Esophagus mucosa (tissue), 1 donor: ENCODE results near the gene RAB40AL. TPM values are rescaled to one million over a fixed set of nuclear protein-coding genes. Genes with fewer than 3 reads are reported as not detected.
"Not testable (repeated sequence)": the region's sequence is repeated elsewhere in the genome, so short reads cannot be mapped to it uniquely, and the experiment has no call there.

ENCODE experiments used
- ATAC-seq: fragments of 200-7000 bp; cut with Tn5 transposase; one replicate; pipeline ENCODE4 v1.9.1; 2020
- total RNA-seq: library from RNA; stranded (reverse); gene quantifications from one replicate; pipeline ENCODE4 v1.2.4, GENCODE V29; 2023
- donor health status: DM: yes; HTN: yes; CAD: no.

Gene RAB40AL
- 0.68 TPM for total RNA-seq

DNA sequence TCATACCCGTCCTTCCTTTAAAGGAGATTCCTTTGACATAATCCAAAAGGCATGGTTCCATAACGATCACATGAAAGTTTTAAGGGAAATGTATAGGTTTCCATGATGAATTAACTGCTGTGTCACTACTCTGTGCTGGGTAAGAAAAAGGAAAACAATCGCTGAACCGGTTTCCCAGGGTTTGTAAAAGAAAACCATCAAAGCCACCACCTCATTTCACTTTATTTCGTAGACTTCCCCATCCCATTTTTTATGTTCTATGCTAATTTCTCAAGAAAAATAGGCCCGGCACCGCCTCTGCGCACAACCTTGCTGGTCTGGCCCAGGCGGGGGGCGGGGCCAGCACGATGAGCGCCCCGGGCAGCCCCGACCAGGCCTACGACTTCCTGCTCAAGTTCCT is at the start of gene RAB40AL:
Gene RAB40AL (plus strand): TSS at position 301 of the 400 bp plus-strand sequence. CDS start 47 bp downstream, at position 348.
- ATAC-seq = not testable (repeated sequence)

DNA sequence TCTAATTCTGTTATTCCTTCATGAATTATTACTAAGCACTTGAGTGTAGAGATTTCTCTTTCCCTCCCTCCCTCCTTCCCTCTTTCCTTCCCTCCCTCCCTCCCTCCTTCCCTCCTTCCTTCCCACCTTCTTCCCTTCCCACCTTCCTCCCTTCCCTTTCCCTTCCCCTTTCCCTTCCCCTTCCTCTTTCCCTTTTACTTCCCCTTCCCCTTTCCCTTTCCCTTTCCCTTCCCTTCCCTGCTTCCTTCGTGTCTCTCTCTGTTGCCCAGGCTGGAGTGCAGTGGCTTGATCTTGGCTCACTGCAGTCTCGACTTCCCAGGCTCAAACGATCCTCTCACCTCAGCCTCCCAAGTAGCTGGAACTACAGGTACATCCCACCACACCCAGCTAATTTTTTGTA is 49.4 kb upstream of the RAB40AL start:
- no peak for ATAC-seq

GRCh38 chrX:102892103-102892502 is 45.0 kb upstream of the RAB40AL start:
- no peak for ATAC-seq

DNA sequence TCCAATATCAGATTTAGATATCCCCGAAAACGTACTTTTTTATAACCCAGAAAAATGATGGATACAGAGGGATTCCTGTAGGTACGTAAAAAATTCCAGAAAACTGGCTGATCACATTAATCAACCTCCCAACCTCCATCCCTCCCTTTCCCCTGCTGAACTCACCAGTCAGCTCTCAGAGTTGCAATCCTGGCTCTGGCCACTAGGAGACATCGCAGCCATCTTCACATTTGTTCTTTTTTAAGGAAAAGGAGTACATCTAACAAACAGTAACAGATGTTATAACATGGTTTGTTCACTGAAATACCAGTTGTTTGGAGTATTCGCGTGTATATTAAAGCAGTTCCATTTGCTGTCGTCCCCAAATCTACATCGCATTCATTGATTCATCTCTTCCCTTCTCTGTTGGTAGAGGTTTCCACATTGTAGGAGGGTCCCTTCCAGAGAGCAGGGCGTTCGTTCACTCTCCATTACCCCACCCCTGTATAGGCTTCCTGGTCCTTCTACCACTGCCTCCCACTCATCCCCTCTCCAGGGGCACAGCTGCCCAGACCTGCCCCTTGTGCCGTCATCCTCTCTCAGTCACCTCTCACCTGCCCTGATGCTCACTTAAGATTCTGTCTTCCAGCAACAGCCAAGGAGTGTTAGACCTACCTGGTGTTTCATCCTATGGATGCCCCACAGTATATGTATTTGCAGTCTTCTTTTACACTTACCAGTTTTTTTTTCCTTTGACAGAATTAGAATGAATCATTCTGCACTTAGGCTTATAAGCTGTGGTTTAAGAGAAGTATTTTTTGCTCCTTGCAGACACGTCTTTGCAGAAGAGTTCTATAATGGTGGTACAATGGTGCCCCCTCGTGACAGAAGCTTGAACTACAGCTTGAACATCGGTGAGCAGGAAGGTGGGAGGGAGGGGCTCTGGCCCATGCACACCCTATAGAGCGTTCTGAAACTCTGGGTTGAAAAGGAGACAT is 36.8 kb upstream of the RAB40AL start:
- ATAC-seq = peak; percentile 79

GRCh38 chrX:102902355-102902754 is 34.7 kb upstream of the RAB40AL start:
- ATAC-seq = no peak

- ATAC-seq = no peak
These were observed 5.9 kb upstream of the RAB40AL start for GRCh38 chrX:102930990-102931756.

DNA sequence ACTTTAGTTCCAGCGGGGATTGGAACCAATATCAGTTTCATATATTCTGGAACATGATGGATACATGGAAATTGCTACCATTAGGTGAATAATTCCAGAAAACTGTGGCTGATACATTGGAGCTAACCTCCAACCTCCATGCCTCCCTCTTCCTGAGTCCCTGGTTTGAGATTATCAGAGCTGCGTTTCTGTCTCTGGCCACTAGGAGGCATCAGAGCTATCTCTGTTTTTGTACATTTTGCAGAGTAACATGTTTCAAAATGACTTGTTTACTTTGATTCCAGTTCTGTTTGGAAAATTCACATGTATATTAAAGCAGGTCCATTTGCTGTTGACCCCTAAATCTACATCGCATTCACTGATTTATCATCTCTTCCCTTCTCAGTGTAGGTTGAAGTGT is 2.4 kb upstream of the RAB40AL start:
- no peak for ATAC-seq

GRCh38 chrX:102950908-102951866 is 14.1 kb downstream of the RAB40AL start:
- ATAC-seq = peak; percentile 31

- no peak for ATAC-seq
These were observed 20.7 kb downstream of the RAB40AL start for GRCh38 chrX:102957751-102958150.

DNA sequence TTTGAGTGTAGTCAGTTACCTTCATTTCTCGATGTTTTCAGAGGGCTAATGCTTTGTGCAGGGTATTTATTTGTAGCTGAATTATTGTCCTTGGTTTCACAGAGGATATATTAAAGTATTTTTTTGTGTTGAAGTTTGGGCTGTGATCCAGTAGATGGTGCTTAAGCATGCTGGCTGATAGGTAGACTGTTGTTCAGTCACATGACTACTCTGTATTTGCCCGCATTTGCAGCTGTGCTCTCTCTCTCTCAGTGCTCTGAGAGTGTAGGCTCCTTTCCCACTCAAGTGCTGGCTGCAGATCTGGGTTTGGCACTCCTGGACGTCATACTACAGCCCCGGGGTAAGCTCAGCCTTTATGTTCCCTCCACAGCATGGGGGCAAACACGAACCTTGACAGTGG is 21.7 kb downstream of the RAB40AL start:
- ATAC-seq = no peak

DNA sequence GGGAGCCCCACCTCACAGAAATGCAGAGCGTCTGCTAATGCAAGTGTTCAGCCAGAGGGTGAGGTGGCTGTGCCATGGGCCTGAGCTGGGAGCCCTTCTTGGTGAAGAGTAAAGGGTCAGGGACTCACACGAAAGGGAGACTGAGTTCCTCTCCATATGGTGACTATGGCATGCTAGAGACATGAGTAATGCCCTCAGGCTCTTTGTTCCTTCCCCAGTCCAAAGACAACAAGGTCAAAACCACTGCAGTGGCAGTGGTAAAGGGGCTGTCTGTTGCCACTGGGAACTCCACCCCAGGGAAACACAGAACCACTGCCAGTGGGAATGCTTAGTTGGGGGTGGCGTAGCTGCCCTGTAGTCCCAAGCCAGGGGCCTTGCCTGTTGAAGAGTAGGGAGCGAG is 22.4 kb downstream of the RAB40AL start:
- ATAC-seq = no peak

DNA sequence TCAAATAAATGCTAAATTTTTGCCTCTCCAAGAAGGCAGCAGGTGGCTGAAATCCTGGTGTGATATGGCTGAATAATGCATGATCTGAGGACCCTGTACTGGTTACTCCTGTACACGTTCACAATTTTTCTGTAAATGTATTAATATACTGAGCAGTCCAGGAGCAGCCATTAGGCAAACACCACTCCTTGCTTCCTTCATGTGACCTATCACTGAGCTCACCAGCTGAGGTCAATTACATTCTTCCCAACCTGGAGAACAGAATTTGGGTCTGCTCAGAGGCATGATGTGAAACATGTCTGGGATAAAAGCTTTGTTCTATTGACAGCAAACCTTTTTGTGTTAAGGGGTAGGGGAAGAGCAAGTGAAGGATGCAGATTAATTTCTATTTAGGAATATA is 26.9 kb downstream of the RAB40AL start:
- ATAC-seq = no peak

- ATAC-seq = no peak
These were observed 27.9 kb downstream of the RAB40AL start for GRCh38 chrX:102964940-102965339.

DNA sequence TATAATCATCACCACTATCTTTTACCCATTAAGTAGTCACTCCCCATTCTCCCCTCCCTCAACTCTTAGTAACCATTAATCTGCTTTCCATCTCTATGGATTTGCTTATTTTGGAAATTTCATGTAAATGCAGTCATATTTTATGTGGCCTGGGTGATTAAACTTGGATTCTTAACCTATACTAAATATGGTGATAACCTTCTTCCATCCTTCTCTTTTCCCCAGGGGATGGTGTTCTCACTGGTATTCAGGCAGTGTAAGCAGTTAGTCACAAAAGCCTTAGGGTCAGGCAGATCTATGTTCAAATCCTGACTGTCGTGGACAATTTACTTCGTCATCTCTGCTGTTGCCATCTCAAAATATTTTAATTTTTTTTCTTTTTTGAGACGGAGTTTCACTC is 29.6 kb downstream of the RAB40AL start:
- ATAC-seq = no peak

- ATAC-seq = no peak
These were observed 31.1 kb downstream of the RAB40AL start for GRCh38 chrX:102968216-102968615.

DNA sequence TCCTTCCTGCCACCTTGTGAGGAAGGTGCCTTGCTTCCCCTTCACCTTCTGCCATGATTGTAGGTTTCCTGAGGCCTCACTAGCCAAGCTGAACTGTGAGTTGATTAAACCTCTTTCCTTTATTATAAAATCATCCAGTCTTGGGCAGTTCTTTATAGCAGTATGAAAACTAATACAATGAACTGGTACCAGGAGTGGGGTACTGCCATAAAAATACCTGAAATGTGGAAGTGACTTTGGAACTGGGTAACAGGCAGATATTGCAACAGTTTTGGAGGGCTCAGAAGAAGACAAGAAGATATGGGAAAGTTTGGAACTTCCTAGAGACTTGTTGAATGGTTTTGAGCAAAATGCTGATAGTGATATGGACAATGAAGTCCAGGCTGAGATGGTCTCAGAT is 34.5 kb downstream of the RAB40AL start:
- not testable (repeated sequence) for ATAC-seq

DNA sequence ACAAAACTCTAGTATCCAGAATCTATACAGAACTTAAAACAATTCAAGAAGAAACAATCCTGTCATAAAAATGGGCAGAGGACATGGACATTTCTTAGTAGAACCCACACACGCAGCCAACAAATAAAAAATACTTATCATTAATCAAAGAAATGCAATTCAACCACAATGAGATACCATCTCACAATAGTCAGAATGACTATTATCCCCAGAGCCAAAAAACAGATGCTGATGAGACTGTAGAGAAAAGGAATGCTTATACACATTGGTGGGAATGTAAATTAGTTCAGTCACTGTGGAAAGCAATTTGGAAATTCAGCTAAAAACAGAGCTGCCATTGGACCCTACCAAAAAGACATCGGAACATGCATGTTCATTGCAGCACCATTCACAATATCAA is 37.9 kb downstream of the RAB40AL start:
- no peak for ATAC-seq

DNA sequence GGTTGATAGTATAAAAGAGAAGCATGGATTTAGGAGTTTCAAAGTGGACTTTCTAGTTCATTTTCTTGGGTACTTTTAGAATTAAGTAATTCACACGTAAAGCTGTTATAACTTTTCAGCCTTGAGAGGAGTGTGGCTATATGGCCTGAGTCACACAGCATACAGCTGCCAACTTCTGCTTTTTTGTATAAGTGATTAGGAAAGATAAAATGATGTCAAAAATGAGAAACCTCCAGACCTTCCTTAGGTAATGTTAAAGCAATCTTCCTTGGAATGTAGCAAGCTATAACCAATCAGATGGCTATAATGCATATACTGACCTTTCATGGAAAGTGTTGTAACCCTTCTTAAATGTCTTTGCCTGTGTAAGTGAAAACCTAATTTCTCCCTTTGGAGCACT is 39.2 kb downstream of the RAB40AL start:
- ATAC-seq = no peak

DNA sequence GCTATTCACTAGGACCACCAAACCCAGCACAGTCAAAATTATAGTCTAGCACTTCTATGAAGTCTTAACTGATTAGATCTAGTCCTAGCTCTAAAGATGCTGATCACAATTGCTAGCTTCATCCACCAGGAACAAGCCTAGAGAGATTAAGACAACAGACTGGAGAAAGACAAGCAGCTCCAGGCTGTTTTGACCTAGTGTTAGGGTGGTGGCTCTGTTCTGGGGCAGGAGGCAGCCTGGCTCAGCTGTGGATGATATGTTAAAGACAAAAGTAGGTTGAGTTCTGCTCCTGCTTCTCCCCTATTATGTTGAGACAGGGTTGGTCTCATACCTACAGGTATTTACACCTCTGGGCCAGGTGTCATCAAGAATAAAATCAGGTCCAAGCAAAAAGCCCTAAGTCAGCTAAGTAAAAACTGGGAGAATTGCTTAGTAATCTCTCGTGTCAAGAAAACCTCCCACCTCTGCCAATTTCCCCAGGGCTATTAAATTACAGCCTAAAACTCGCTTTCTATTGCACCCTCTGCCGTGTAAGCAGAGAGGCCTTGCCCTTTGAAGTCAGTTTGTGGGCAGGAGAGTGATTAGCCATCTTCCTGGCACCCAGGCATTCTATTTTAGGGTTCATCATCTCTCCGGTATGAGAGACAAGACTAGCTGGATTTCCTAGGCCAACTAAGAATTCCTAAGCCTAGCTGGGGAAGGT is 39.9 kb downstream of the RAB40AL start:
- peak; percentile 20 for ATAC-seq

DNA sequence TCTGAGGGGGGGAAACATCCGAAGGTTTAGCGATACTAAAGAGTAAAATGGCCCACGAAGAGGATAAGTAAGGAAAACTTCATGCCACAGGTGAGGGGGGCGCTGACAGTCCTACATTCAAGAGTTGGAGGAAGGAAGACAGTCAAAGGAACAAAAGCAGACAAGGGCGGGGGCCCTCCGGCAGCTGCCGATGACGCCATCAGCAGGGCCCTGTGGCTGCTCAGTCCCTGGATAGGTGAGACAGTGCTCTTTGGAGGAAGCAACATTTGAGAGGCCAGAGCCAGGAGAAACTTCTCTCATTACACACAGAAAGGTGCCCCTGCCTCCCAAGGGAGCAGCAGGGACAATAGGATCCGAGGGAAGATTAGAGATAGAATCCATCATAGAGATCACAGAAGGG is 41.5 kb downstream of the RAB40AL start:
- no peak for ATAC-seq

GRCh38 chrX:102979536-102979935 is 42.5 kb downstream of the RAB40AL start:
- ATAC-seq = no peak

DNA sequence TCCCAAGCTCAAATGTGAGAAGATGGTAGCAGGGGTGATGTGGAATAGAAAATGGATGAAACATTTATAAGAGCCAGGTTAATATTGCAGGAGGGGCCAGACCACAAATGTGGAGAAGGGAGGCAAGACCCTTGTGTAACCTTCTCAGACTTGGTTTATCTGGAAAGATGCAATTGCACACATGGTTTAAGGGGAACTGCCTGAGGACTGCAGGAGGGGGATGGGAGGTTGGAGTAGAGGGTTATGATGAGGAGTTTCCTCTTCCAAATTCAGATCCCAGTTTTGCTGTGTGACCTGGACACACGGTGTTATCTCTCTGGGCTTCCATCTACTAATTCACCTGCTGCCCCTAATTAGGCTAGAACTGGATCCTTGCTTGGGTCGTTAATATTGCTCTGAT is 46.1 kb downstream of the RAB40AL start:
- ATAC-seq = no peak
